ENCODE results near the gene PFKFB1.

GRCh38 chrX:55004231-55004630, 10.2 kb upstream of the PFKFB1 start:
- no peak for TF ChIP-seq BRCA1 (IDR thresholded peaks at IDR 0.05)
- no peak for TF ChIP-seq BRCA1 (CRISPR knock-in tag; IDR thresholded peaks at IDR 0.05)
- TF ChIP-seq MAFK (IDR thresholded peaks at IDR 0.05; ENCODE audit: low read length): no peak
- no peak for TF ChIP-seq SMARCA5 (IDR thresholded peaks at IDR 0.05)

Data from K562 (cell line).